Gastrocnemius medialis (tissue), 4 donors: ENCODE results near the gene EXOC2. TPM values are rescaled to one million over a fixed set of nuclear protein-coding genes. Genes with fewer than 3 reads are reported as not detected.
"Not testable (repeated sequence)": the region's sequence is repeated elsewhere in the genome, so short reads cannot be mapped to it uniquely, and the experiment has no call there.

Source experiments
- ATAC-seq, 2 donors: fragments of 150-250 bp; one replicate each; pipeline ENCODE4 v1.9.1; 2016
- DNase-seq, 2 donors: peaks; one replicate each; pipeline ENCODE4 v3.0.0-alpha.2; 2019
- H3K27ac ChIP-seq, 4 donors: fragments of 200-600 bp; sonication (generic); 1 replicate in 1 of 4; 2 replicates in 3 of 4; pipeline ENCODE4 v1.5.1; 2016 to 2018; ENCODE audit warnings: mild to moderate bottlenecking in 2 of 4, moderate library complexity in 1 of 4
- H3K27me3 ChIP-seq, 3 donors: fragments of 200-600 bp; sonication (generic) in 2 of 3; 1 replicate in 1 of 3; 2 replicates in 2 of 3; pipeline versions ENCODE4 v1.5.1 to v1.6.0; 2016 to 2019; ENCODE audit warnings: mild to moderate bottlenecking in 1 of 3, moderate library complexity in 1 of 3
- H3K36me3 ChIP-seq, 2 donors: fragments of 200-600 bp; sonication (generic) in 1 of 2; one replicate each; pipeline ENCODE4 v1.5.1; 2017 to 2018
- H3K4me1 ChIP-seq, 2 donors: fragments of 200-600 bp; sonication (generic) in 1 of 2; one replicate each; pipeline ENCODE4 v1.5.1; 2016 to 2017; ENCODE audit warnings: mild to moderate bottlenecking in 2 of 2
- H3K4me3 ChIP-seq, 4 donors: fragments of 200-600 bp; sonication (generic) in 3 of 4; 1 replicate in 1 of 4; 2 replicates in 3 of 4; pipeline ENCODE4 v1.5.1; 2016 to 2019; ENCODE audit warnings: mild to moderate bottlenecking in 2 of 4
- H3K9me3 ChIP-seq, 3 donors: fragments of 200-600 bp; sonication (generic) in 2 of 3; 1 replicate in 1 of 3; 2 replicates in 2 of 3; pipeline ENCODE4 v1.5.1; 2016 to 2019
- POLR2A ChIP-seq, 2 donors: fragments of 450-650 bp; IDR thresholded peaks; one replicate each; pipeline ENCODE4 v1.6.1; 2017; ENCODE audit warnings: antibody characterized with exemption in 2 of 2, mild to moderate bottlenecking in 2 of 2, moderate library complexity in 2 of 2
- in situ Hi-C, 4 donors: fragments of 200-750 bp; cut with MboI; loops; one replicate each; pipeline versions ENCODE4 v1.15.0 to v1.8.0; 2017; ENCODE audit warnings: low sequenced_read_pairs in 4 of 4
- intact Hi-C: fragments of 100-400 bp; cut with DNase I; formaldehyde crosslinking; loops from one replicate; pipeline ENCODE4 v1.15.1; 2023; ENCODE audit warnings: low total_unique reads
- total RNA-seq, 4 donors: library from RNA; depleted of rRNA; stranded (reverse); fragments of >200 nt; gene quantifications; one replicate each; pipeline versions ENCODE4 v1.1.0 to v1.2.3, GENCODE V29; 2016
- TF ChIP-seq, protein P1 (sequence below), 5 experiments: fragments of 450-650 bp in 3 of 5; fragments of 200-600 bp in 2 of 5; sonication (generic) in 2 of 5; IDR thresholded peaks in 4 of 5; conservative IDR thresholded peaks in 1 of 5; 1 replicate in 4 of 5; 2 replicates in 1 of 5; pipeline ENCODE4 v1.5.1; 2016 to 2019; ENCODE audit warnings: antibody characterized with exemption in 5 of 5, mild to moderate bottlenecking in 3 of 5, moderate library complexity in 3 of 5

Gene EXOC2
- total RNA-seq, 4 donors from 2014 or later = 12.6 to 16.4 (median 15.0) TPM

DNA sequence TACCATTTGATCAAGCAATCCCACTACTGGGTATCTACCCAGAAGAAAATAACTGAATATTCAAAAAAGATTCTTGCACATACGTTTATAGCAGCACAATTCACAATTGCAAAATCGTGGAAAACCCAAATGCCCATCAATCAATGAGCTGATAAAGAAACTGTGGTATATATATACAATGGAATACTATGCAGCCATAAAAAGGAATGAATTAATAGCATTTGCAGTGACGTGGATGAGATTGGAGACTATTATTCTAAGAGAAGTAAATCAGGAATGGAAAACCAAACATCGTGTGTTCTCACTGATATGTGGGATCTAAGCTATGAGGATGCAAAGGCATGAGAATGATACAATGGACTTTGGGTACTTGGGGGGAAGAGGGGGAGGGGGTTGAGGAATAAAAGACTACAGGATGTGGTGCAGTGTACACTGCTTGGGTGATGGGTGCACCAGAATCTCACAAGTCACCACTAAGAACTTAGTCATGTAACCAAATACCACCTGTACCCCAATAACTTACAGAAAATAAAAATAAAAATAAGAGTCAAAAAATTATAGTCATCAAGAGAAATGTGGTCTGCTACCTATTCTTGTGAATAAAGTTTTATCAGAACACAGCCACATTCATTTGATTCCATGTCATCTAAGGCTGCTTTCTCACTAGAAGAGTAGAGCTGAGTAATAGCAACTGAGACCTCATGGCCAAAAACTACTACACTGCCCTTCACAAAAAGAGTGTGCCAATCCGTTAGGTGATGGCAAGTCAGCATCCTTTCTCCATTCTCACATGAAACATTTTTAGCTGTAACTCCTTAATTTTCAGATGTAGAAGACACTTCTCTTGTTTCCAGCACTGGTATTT lies 27.3 kb downstream of the EXOC2 start:
- ATAC-seq = no peak
- H3K27me3 ChIP-seq = no peaks in the 10 kb centered on the region
- H3K4me1 ChIP-seq = no peaks in the 10 kb centered on the region
- DNase-seq = no peak
- peaks cover 0 to 4% (median 0%) of the 10 kb centered on the region in 3 donors for H3K9me3 ChIP-seq
- intact Hi-C loops = no loop called here
- in situ Hi-C loops = no loop called here
- H3K4me3 ChIP-seq = no peak overlapping the region
- no peak overlapping the region for H3K27ac ChIP-seq
- TF ChIP-seq POLR2A (IDR thresholded peaks at IDR 0.05) = no peak
- TF ChIP-seq, protein P1, sequence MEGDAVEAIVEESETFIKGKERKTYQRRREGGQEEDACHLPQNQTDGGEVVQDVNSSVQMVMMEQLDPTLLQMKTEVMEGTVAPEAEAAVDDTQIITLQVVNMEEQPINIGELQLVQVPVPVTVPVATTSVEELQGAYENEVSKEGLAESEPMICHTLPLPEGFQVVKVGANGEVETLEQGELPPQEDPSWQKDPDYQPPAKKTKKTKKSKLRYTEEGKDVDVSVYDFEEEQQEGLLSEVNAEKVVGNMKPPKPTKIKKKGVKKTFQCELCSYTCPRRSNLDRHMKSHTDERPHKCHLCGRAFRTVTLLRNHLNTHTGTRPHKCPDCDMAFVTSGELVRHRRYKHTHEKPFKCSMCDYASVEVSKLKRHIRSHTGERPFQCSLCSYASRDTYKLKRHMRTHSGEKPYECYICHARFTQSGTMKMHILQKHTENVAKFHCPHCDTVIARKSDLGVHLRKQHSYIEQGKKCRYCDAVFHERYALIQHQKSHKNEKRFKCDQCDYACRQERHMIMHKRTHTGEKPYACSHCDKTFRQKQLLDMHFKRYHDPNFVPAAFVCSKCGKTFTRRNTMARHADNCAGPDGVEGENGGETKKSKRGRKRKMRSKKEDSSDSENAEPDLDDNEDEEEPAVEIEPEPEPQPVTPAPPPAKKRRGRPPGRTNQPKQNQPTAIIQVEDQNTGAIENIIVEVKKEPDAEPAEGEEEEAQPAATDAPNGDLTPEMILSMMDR (IDR thresholded peaks at IDR 0.05 in 4 of 5, conservative IDR thresholded peaks at IDR 0.05 in 1 of 5) = no peak
- H3K36me3 ChIP-seq = no peaks in the 10 kb centered on the region

- H3K27ac ChIP-seq, ATAC-seq, H3K27me3 ChIP-seq, H3K4me3 ChIP-seq, H3K9me3 ChIP-seq, intact Hi-C loops, in situ Hi-C loops, H3K4me1 ChIP-seq, H3K36me3 ChIP-seq, DNase-seq: not testable (repeated sequence)
Measured at GRCh38 chr6:663788-664187, 29.2 kb downstream of the EXOC2 start.

- in situ Hi-C loops = no loop called here
- Histone ChIP-seq H3K36me3 (no peaks in the 10 kb centered on the region), H3K4me3 (no peak overlapping the region), H3K27me3 (no peaks in the 10 kb centered on the region), H3K27ac (no peak overlapping the region), H3K4me1 (peaks cover 2 to 8% of the 10 kb centered on the region in 2 donors), H3K9me3 (peaks cover 0 to 2% (median 0%) of the 10 kb centered on the region in 3 donors)
- intact Hi-C loops = no loop called here
- no peak for TF ChIP-seq POLR2A (IDR thresholded peaks at IDR 0.05)
- TF ChIP-seq, protein P1 (IDR thresholded peaks at IDR 0.05 in 4 of 5, conservative IDR thresholded peaks at IDR 0.05 in 1 of 5) = no peak
- DNase-seq = no peak
- no peak for ATAC-seq
Measured at GRCh38 chr6:659716-660581, 33.0 kb downstream of the EXOC2 start.

DNA sequence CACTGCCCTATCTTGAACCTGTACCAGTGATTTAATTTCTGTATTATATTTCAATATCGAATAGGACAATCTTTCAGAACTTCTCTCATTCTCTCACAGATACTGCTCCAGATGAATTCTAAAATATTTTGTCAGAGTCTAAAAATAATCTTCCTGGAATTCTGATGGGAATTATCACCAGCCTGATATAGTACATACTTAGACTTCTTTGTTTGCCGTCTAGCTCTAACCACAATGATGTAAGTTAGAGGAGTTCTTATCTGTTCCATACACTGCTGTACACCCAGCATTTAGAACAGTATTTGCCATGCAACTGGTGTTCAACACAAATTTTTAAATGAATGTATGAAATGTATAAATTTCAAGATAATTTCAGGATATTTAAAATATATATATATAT lies 34.7 kb downstream of the EXOC2 start:
- Histone ChIP-seq H3K36me3 (no peaks in the 10 kb centered on the region), H3K9me3 (no peaks in the 10 kb centered on the region), H3K27me3 (no peaks in the 10 kb centered on the region), H3K4me1 (peaks cover 2 to 8% of the 10 kb centered on the region in 2 donors), H3K4me3 (no peak overlapping the region), H3K27ac (no peak overlapping the region)
- intact Hi-C loops = no loop called here
- ATAC-seq (no peak), DNase-seq (no peak)
- in situ Hi-C loops = no loop called here
- TF ChIP-seq, protein P1 (IDR thresholded peaks at IDR 0.05 in 4 of 5, conservative IDR thresholded peaks at IDR 0.05 in 1 of 5) = no peak
- no peak for TF ChIP-seq POLR2A (IDR thresholded peaks at IDR 0.05)

- in situ Hi-C loops (no loop called here), intact Hi-C loops (no loop called here)
- Histone ChIP-seq H3K36me3 (no peaks in the 10 kb centered on the region), H3K4me1 (peaks cover 2 to 8% of the 10 kb centered on the region in 2 donors), H3K4me3 (no peak overlapping the region), H3K27me3 (no peaks in the 10 kb centered on the region), H3K27ac (no peak overlapping the region), H3K9me3 (no peaks in the 10 kb centered on the region)
- ATAC-seq = no peak
- no peak for DNase-seq
- TF ChIP-seq POLR2A (IDR thresholded peaks at IDR 0.05) = no peak
- TF ChIP-seq, protein P1 (IDR thresholded peaks at IDR 0.05 in 4 of 5, conservative IDR thresholded peaks at IDR 0.05 in 1 of 5) = no peak
Measured at GRCh38 chr6:657743-658142, 35.2 kb downstream of the EXOC2 start.
